WTC11 (cell line): ENCODE results near the gene PFDN1. TPM values are rescaled to one million over a fixed set of nuclear protein-coding genes. Genes with fewer than 3 reads are reported as not detected.

ENCODE experiments used
- ATAC-seq: fragments of 200-7000 bp; cut with Tn5 transposase; 2 replicates; pipeline ENCODE4 v1.10.0; 2021; ENCODE audit warnings: mild to moderate bottlenecking, moderate library complexity
- CTCF ChIA-PET: fragments of 300-600 bp; sonication (Branson Sonifier 250); formaldehyde crosslinking; loops from one replicate; lab custom pipeline; 2021; ENCODE audit warnings: antibody characterized with exemption; lab: Charles Lee
- POLR2A ChIA-PET: fragments of 350-600 bp; sonication (Branson Sonifier 250); formaldehyde crosslinking; loops from one replicate; lab custom pipeline; 2021; ENCODE audit warnings: antibody characterized with exemption; lab: Charles Lee
- DNase-seq: peaks from one replicate; pipeline ENCODE4 v3.0.0; 2021; ENCODE audit warnings: low spot score
- H3K27ac Mint-ChIP-seq: 2 replicates; pipeline ENCODE4 v1.8.0; 2021; ENCODE audit warnings: mixed read lengths
- H3K27me3 Mint-ChIP-seq: 2 replicates; pipeline ENCODE4 v1.8.0; 2021; ENCODE audit warnings: low read depth, mild to moderate bottlenecking, moderate library complexity, mixed read lengths
- H3K36me3 Mint-ChIP-seq: 2 replicates; pipeline ENCODE4 v1.8.0; 2021; ENCODE audit warnings: mixed read lengths
- H3K4me1 Mint-ChIP-seq: 2 replicates; pipeline ENCODE4 v1.8.0; 2022; ENCODE audit warnings: mixed read lengths
- H3K4me3 Mint-ChIP-seq: 2 replicates; pipeline ENCODE4 v1.8.0; 2021; ENCODE audit warnings: mild to moderate bottlenecking, moderate library complexity, mixed read lengths
- H3K9me3 Mint-ChIP-seq: 2 replicates; pipeline ENCODE4 v1.8.0; 2021; ENCODE audit warnings: mixed read lengths
- AFF4 ChIP-seq: sonication (generic); formaldehyde crosslinking; IDR thresholded peaks from 2 replicates; pipeline ENCODE4 v1.8.1; 2023; ENCODE audit warnings: mild to moderate bottlenecking, missing genetic modification reagents, borderline replicate concordance
- AR ChIP-seq: fragments of 250-450 bp; sonication (Bioruptor Pico); IDR thresholded peaks from 2 replicates; pipeline ENCODE4 v1.9.0; 2021; ENCODE audit warnings: mild to moderate bottlenecking
- ATF3 ChIP-seq: sonication (generic); formaldehyde crosslinking; conservative IDR thresholded peaks from 2 replicates; pipeline ENCODE4 v1.8.1; 2022; ENCODE audit warnings: mild to moderate bottlenecking, missing genetic modification reagents
- CBFB ChIP-seq: sonication (generic); formaldehyde crosslinking; IDR thresholded peaks from 2 replicates; pipeline ENCODE4 v1.8.1; 2022; ENCODE audit warnings: mild to moderate bottlenecking, low read depth, missing genetic modification reagents
- E2F1 ChIP-seq: sonication (generic); formaldehyde crosslinking; IDR thresholded peaks from 2 replicates; pipeline ENCODE4 v1.8.0; 2022; ENCODE audit warnings: mild to moderate bottlenecking, missing genetic modification reagents
- E2F4 ChIP-seq: sonication (generic); formaldehyde crosslinking; IDR thresholded peaks from 2 replicates; pipeline ENCODE4 v1.8.1; 2022; ENCODE audit warnings: low read depth, mild to moderate bottlenecking, moderate library complexity, missing genetic modification reagents, borderline replicate concordance
- FOXP4 ChIP-seq: sonication (generic); formaldehyde crosslinking; IDR thresholded peaks from 2 replicates; pipeline ENCODE4 v1.8.0; 2022; ENCODE audit warnings: mild to moderate bottlenecking, missing genetic modification reagents
- JUN ChIP-seq: sonication (generic); formaldehyde crosslinking; IDR thresholded peaks from 2 replicates; pipeline ENCODE4 v1.8.0; 2023; ENCODE audit warnings: mild to moderate bottlenecking, missing genetic modification reagents
- MXD4 ChIP-seq: fragments of 250-450 bp; sonication (Bioruptor Pico); IDR thresholded peaks from 2 replicates; pipeline ENCODE4 v1.8.0; 2021; ENCODE audit warnings: mild to moderate bottlenecking, moderate library complexity, borderline replicate concordance
- NFE2L1 ChIP-seq: sonication (generic); formaldehyde crosslinking; IDR thresholded peaks from 2 replicates; pipeline ENCODE4 v1.8.1; 2023; ENCODE audit warnings: missing genetic modification reagents
- NFYB ChIP-seq: sonication (generic); formaldehyde crosslinking; conservative IDR thresholded peaks from 2 replicates; pipeline ENCODE4 v1.8.0; 2022; ENCODE audit warnings: low read depth, missing genetic modification reagents
- NR1H2 ChIP-seq: sonication (generic); formaldehyde crosslinking; IDR thresholded peaks from 2 replicates; pipeline ENCODE4 v1.9.0; 2021; ENCODE audit warnings: mild to moderate bottlenecking, moderate library complexity, missing genetic modification reagents
- RELA ChIP-seq: sonication (generic); formaldehyde crosslinking; IDR thresholded peaks from 2 replicates; pipeline ENCODE4 v1.8.1; 2022; ENCODE audit warnings: missing genetic modification reagents, mild to moderate bottlenecking, borderline replicate concordance
- RORB ChIP-seq: fragments of 250-450 bp; sonication (Bioruptor Pico); IDR thresholded peaks from 2 replicates; pipeline ENCODE4 v1.9.0; 2021; ENCODE audit warnings: mild to moderate bottlenecking
- SOX15 ChIP-seq: fragments of 250-450 bp; sonication (Bioruptor Pico); IDR thresholded peaks from 2 replicates; pipeline ENCODE4 v1.9.0; 2021; ENCODE audit warnings: mild to moderate bottlenecking
- STAT6 ChIP-seq: sonication (generic); formaldehyde crosslinking; conservative IDR thresholded peaks from 2 replicates; pipeline ENCODE4 v1.8.1; 2023; ENCODE audit warnings: mild to moderate bottlenecking, low read depth, missing genetic modification reagents, moderate library complexity
- TP53 ChIP-seq: sonication (generic); formaldehyde crosslinking; IDR thresholded peaks from 2 replicates; pipeline ENCODE4 v1.8.1; 2023; ENCODE audit warnings: mild to moderate bottlenecking, missing genetic modification reagents
- ZBTB21 ChIP-seq: sonication (generic); formaldehyde crosslinking; IDR thresholded peaks from 2 replicates; pipeline ENCODE4 v1.8.1; 2023; ENCODE audit warnings: mild to moderate bottlenecking, missing genetic modification reagents, borderline replicate concordance
- ZNF232 ChIP-seq: sonication (generic); formaldehyde crosslinking; IDR thresholded peaks from 2 replicates; pipeline ENCODE4 v1.8.0; 2022; ENCODE audit warnings: mild to moderate bottlenecking, missing genetic modification reagents
- ZNF416 ChIP-seq: fragments of 250-450 bp; sonication (Bioruptor Pico); IDR thresholded peaks from 2 replicates; pipeline ENCODE4 v1.9.0; 2021; ENCODE audit warnings: mild to moderate bottlenecking, inconsistent platforms
- total RNA-seq: library from RNA; stranded (reverse); gene quantifications from 3 replicates; pipeline ENCODE4 v1.2.3, GENCODE V29; 2021

Gene PFDN1
- total RNA-seq, 1 experiment from 2014 or later: 44.1 TPM

- TF ChIP-seq ATF3: no peak
- TF ChIP-seq NR1H2 (CRISPR knock-in tag): no peak
- TF ChIP-seq NFE2L1 (CRISPR knock-in tag): no peak
- no peak for TF ChIP-seq NFYB (CRISPR knock-in tag)
- TF ChIP-seq CBFB (CRISPR knock-in tag): no peak
- no peak for TF ChIP-seq E2F1 (CRISPR knock-in tag)
- no peak for TF ChIP-seq MXD4 (CRISPR knock-in tag)
- TF ChIP-seq ZBTB21: no peak
- TF ChIP-seq ZNF232: no peak
- no peak for TF ChIP-seq ZNF416 (CRISPR knock-in tag)
Observed at GRCh38 chr5:140329739-140330481, 27.0 kb upstream of the PFDN1 start (continued).

GRCh38 chr5:140328036-140328764, 25.3 kb upstream of the PFDN1 start:
- ChIA-PET CTCF (interaction anchor here (0.6 to 7.6 kb wide), 11 partner anchors 9 to 284 kb away, joined by 3 to 79 read pairs (median 6); partner anchors contain the start of gene HBEGF), POLR2A (interaction anchor here (1.6 kb wide), 1 partner anchor 18 kb away, joined by 7 read pairs; the partner anchor contains the start of gene HBEGF)
- Mint-ChIP-seq H3K9me3 (no peaks in the 10 kb centered on the region), H3K36me3 (no peaks in the 10 kb centered on the region), H3K4me1 (peaks cover 19% of the 10 kb centered on the region), H3K4me3 (no peak overlapping the region), H3K27ac (no peak overlapping the region), H3K27me3 (peaks cover 3% of the 10 kb centered on the region)
- ATAC-seq: no peak
- no peak for DNase-seq
- no peak for TF ChIP-seq SOX15 (CRISPR knock-in tag)
- no peak for TF ChIP-seq STAT6 (CRISPR knock-in tag)
- no peak for TF ChIP-seq FOXP4 (CRISPR knock-in tag)
- TF ChIP-seq TP53 (CRISPR knock-in tag): no peak
- TF ChIP-seq CBFB (CRISPR knock-in tag): no peak
- no peak for TF ChIP-seq RELA (CRISPR knock-in tag)
- no peak for TF ChIP-seq AFF4
- TF ChIP-seq RORB (CRISPR knock-in tag): no peak
- no peak for TF ChIP-seq JUN
- TF ChIP-seq AR: no peak
- no peak for TF ChIP-seq E2F4
